Coronary artery (tissue), 2 donors: ENCODE measurements around the gene CCDC97.

Experiments used
- DNase-seq: peaks from one replicate; pipeline ENCODE4 v3.0.0-alpha.2; 2017; ENCODE audit warnings: low spot score
- H3K27ac ChIP-seq, 2 donors: fragments of 200-600 bp; sonication (generic); one replicate each; pipeline ENCODE4 v1.5.1; 2016 to 2019
- H3K4me3 ChIP-seq: fragments of 200-600 bp; sonication (generic); 2 replicates; pipeline ENCODE4 v1.5.1; 2016; ENCODE audit warnings: mild to moderate bottlenecking, moderate library complexity
- TF ChIP-seq, protein P1 (sequence below): fragments of 200-600 bp; sonication (generic); IDR thresholded peaks from one replicate; pipeline ENCODE4 v1.5.1; 2019; ENCODE audit warnings: antibody characterized with exemption

CCDC97 gene

DNA sequence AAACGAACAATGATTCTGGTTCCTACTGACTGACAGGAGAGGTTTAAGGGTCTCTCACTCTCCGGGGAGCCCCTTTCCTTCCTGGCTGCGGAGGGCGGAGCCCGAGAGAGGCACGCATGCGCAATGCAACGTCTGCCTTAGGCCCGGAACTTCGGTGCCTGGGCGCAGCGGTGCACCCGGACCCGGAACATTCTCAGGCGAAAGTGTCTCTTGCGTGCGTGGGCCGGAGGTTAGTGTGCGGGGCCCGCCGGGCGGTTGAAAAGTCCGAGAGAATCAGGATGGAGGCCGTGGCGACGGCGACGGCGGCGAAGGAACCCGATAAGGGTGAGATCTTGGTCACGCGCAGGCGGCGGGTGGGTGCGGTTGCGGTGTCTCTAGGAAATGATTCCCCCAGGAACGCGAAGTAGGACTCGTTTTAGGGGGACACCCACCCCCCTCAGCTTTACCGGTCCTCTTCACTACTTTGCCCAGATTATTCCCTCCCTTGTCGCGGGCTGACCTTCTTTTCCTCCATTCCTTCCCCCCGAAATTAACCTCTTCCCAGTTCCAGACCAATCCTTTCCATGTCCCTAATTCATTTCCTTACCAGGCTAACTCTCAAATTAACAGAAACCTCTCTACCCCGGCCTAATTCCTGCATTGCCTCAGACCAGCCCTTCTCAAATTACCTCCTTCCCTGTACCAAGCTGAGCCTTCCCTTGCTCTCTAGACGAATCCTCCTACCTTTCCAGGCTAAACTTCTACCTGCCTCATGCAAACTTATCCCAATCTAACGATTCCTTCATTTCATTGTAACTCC is at the start of gene CCDC97:
CCDC97 (plus strand) TSS at position 140 of the 799 bp plus-strand sequence; CDS start at position 279, 139 bp downstream.
- H3K27ac ChIP-seq, result peak within 1 kb of the TSS; percentile 94 to 96
- peak; percentile 91 for DNase-seq
- H3K4me3 ChIP-seq, result peak within 1 kb of the TSS; percentile 81

DNA sequence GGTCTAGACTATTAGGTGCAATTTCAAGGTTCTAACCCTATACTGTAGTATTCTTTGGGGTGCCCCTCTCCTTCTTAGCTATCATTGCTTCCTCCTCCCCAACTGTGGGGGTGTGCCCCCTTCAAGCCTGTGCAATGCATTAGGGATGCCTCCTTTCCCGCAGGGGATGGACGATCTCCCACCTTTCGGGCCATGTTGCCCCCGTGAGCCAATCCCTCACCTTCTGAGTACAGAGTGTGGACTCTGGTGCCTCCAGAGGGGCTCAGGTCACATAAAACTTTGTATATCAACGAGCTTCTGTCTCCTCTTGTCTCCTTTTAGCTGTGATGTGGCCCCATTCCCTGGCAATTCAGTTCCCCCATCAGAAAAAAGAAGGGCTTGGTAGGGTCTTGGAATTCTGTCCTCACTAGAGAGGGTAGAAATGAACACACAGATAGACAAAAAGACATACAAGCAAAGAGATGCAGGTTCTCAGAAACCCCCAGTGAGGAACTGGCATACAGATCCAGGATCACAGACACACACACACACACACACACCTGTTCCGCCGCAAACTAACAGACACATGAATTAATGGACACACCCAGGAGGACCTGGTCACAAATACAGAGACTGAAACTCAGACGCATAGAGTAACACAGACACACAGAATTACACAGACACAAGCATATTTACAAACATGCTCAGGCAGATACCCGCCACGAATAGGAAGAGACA is 48.3 kb upstream of the CCDC97 start:
- peak overlapping the region; percentile 92 to 98 for H3K27ac ChIP-seq
- TF ChIP-seq, protein P1, sequence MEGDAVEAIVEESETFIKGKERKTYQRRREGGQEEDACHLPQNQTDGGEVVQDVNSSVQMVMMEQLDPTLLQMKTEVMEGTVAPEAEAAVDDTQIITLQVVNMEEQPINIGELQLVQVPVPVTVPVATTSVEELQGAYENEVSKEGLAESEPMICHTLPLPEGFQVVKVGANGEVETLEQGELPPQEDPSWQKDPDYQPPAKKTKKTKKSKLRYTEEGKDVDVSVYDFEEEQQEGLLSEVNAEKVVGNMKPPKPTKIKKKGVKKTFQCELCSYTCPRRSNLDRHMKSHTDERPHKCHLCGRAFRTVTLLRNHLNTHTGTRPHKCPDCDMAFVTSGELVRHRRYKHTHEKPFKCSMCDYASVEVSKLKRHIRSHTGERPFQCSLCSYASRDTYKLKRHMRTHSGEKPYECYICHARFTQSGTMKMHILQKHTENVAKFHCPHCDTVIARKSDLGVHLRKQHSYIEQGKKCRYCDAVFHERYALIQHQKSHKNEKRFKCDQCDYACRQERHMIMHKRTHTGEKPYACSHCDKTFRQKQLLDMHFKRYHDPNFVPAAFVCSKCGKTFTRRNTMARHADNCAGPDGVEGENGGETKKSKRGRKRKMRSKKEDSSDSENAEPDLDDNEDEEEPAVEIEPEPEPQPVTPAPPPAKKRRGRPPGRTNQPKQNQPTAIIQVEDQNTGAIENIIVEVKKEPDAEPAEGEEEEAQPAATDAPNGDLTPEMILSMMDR, result no peak
- no peak for DNase-seq
- H3K4me3 ChIP-seq, result peak overlapping the region; percentile 69

More for the DNA sequence above, at the start of gene CCDC97:
- TF ChIP-seq, protein P1, result no peak

DNA sequence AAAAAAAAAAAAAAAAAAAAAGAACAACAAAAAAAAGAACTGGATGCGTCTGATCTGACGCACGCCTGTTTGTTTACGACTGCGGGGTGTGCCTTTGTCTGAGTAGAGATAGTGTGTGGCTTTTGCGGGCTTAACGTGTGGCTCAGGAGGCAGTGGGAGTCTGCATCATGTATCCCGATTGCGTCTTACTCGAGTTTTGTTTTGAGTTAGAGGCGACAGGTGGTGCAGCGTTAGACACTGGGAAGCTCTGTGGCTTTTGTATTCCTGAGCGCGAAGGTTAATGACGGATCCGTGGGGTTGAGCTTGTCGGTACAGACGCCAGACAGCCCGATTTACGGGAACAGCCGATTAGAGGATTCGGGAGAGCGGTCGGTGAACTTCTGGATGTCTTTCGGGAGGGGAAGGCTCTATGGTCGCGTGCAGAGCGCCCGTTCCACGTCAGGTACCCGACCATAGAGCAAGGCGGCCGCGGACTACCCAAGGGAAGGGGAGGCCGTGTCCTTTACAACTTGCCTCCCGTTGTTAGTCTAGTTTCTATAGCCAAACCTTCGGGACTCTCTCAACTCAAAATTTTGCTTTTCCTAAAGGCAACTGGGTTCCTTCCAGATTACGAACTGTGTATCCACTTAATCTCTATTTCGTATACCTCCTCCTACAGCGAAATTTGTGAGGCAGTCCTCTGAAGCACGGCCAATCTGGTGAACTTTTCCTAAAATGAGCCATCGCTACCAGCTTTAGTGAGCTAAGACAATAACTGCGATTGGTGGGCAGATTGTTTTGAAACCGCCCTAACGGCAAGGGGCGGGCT is 46.7 kb upstream of the CCDC97 start:
- peak; percentile 88 for DNase-seq

DNA sequence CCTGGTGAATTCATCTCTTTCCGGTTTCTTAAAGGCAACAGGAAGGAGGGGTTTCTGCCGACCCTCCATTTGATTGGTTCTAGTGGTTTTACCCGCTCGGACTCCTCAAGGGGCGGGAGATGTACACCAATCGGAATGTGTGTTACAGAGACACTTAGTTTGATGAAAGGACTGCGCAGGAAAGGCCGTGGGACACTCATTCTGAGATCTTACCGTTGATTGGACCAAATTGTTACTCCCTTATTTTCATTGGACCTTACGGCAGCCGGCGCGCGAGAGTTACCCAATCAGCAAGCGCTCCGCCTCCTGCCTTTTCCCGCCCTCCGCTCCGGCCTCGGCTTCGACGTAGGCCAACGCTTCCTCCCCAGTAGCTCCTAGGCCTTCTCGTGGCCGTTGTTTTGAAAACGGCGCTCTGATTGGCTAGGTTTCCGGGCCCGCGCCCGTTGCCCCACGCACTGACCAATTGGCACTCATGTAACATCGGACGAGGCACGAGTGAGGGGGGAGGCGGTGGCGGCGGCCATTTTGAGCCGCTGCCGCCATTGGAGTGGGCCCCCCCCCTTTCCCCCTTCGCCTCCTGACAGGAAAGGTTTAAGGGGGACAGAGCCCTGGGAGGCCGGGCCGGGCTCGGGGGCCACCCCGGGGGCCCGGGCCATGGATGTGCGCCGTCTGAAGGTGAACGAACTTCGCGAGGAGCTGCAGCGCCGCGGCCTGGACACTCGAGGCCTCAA is 46.0 kb upstream of the CCDC97 start, which contains the start of gene HNRNPUL1:
HNRNPUL1 (plus strand) TSS at position 523 of the 731 bp plus-strand sequence; CDS start at position 655, 132 bp downstream.
- TF ChIP-seq, protein P1, result no peak
- peak; percentile 100 for DNase-seq
- Histone ChIP-seq H3K4me3 (peak within 1 kb of the TSS; percentile 90), H3K27ac (peak within 1 kb of the TSS; percentile 98 to 100)

More for the DNA sequence above, 46.7 kb upstream of the CCDC97 start:
- Histone ChIP-seq H3K4me3 (peak overlapping the region; percentile 69), H3K27ac (peak overlapping the region; percentile 92 to 98)
- TF ChIP-seq, protein P1, result no peak

DNA sequence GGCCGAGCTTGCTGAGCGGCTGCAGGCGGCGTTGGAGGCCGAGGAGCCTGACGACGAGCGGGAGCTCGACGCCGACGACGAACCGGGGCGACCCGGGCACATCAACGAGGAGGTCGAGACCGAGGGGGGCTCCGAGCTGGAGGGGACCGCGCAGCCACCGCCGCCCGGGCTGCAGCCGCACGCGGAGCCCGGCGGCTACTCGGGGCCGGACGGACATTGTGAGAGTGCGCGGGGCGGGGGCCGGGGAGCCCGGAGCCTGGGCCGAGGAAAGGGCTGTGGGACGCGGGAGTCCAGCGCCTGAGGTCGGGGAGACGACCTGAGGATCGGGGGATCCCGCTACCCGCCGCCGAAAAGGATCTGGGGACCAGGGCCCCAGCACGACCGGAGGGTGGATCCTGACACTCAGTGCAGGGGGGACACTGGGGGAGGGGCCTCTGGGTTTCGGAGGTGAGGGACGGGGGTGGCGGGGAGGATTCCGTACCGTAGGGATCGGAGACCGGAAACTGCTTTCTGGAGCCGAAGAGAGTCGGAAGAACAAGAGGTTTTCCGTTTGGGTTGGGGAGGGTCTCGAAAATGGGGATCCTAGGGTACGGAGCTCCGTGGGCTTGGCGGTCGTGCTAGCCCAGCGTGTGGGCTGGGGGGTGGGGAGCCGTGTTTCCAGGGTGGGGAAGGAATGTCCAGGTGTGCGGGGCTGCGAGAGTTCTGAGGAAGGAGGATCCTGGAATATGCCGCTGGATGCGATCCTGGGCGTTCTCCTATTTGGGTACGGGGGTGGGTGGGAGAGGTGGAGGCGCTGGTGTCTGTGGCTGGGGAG is 45.2 kb upstream of the CCDC97 start:
- peak overlapping the region; percentile 98 to 100 for H3K27ac ChIP-seq
- TF ChIP-seq, protein P1, result no peak
- DNase-seq, result peak; percentile 81
- H3K4me3 ChIP-seq, result peak overlapping the region; percentile 90
